HEK293 (cell line): ENCODE data around the gene RIT1.
"Not testable (repeated sequence)": the region's sequence is repeated elsewhere in the genome, so short reads cannot be mapped to it uniquely, and the experiment has no call there.

Source experiments
- ZNF416 ChIP-seq: fragments of 450-650 bp; formaldehyde crosslinking; IDR thresholded peaks from 2 replicates; pipeline ENCODE4 v1.5.1; 2016; ENCODE audit warnings: missing biosample characterization, missing genetic modification characterization
- ZNF654 ChIP-seq: fragments of 450-650 bp; formaldehyde crosslinking; IDR thresholded peaks from 2 replicates; pipeline ENCODE4 v1.5.1; 2016; ENCODE audit warnings: low read depth, missing biosample characterization, missing genetic modification characterization

GRCh38 chr1:155895617-155896016 lies 15.5 kb downstream of the RIT1 start:
- not testable (repeated sequence) for TF ChIP-seq ZNF416 (tag by site-specific recombination); ZNF654
